K562 (cell line): ENCODE measurements around the gene IL1RAPL2.

Source experiments
- EZH2 ChIP-seq: IDR thresholded peaks from 2 replicates; pipeline ENCODE4 v1.6.1; 2012; ENCODE audit warnings: low read depth, mild to moderate bottlenecking, inconsistent platforms, low read length, borderline replicate concordance
- U2AF2 ChIP-seq: fragments of 200-400 bp; formaldehyde crosslinking; optimal IDR thresholded peaks from 2 replicates; pipeline ENCODE3; 2017; ENCODE audit warnings: low read depth, mild to moderate bottlenecking, low read length
- TF ChIP-seq, protein P1 (sequence below), 3 experiments: fragments of 200-800 bp in 1 of 3; sonication (Bioruptor generic) in 1 of 3; sonication (generic) in 1 of 3; formaldehyde crosslinking in 1 of 3; IDR thresholded peaks; 2 replicates each; pipeline versions ENCODE4 v1.6.1 to v1.8.0; 2016 to 2022; ENCODE audit warnings: mild to moderate bottlenecking in 2 of 3, missing compliant biosample characterization in 2 of 3, missing genetic modification characterization in 2 of 3, missing genetic modification reagents in 1 of 3
- TF ChIP-seq, protein P2 (sequence below): fragments of 450-650 bp; formaldehyde crosslinking; IDR thresholded peaks from 2 replicates; pipeline ENCODE4 v1.4.0; 2022; ENCODE audit warnings: missing genetic modification characterization

DNA sequence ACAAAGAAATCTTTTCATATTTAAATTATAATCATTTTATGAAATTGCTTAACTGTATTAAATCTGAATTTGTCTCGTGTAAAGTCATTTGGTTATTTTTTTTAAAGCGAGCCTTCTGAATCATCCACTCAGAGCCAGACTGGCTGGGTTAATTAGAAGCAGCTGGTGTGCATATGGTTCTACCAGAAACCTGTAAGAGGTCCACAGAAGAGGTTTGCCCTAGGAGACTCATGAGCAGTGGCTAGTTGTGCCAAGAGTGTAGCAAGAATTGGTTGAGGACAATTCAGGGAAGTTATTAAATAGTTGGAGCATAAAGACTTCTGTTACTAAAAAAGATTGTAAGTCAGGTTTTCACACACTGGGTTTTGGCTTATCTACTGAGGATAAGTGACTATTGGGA lies 267.4 kb downstream of the IL1RAPL2 start:
- no peak for TF ChIP-seq U2AF2
- no peak for TF ChIP-seq EZH2
- TF ChIP-seq, protein P1, sequence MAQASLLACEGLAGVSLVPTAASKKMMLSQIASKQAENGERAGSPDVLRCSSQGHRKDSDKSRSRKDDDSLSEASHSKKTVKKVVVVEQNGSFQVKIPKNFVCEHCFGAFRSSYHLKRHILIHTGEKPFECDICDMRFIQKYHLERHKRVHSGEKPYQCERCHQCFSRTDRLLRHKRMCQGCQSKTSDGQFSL (CRISPR knock-in tag; IDR thresholded peaks at IDR 0.05) = no peak
- TF ChIP-seq, protein P1 (tag; IDR thresholded peaks at IDR 0.05) = no peak
- TF ChIP-seq, protein P2, sequence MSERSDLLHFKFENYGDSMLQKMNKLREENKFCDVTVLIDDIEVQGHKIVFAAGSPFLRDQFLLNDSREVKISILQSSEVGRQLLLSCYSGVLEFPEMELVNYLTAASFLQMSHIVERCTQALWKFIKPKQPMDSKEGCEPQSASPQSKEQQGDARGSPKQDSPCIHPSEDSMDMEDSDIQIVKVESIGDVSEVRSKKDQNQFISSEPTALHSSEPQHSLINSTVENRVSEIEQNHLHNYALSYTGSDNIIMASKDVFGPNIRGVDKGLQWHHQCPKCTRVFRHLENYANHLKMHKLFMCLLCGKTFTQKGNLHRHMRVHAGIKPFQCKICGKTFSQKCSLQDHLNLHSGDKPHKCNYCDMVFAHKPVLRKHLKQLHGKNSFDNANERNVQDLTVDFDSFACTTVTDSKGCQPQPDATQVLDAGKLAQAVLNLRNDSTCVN (CRISPR knock-in tag) = no peak
